Type B pancreatic cell (in vitro differentiated cells): ENCODE measurements around the gene ZCRB1. TPM values are rescaled to one million over a fixed set of nuclear protein-coding genes. Genes with fewer than 3 reads are reported as not detected.

Source experiments
- DNase-seq: peaks from one replicate; pipeline ENCODE4 v3.0.0; 2021; ENCODE audit warnings: mixed read lengths; ENCODE audit not compliant: unreplicated experiment; ENCODE audit errors: extremely low spot score
- H3K27ac Mint-ChIP-seq: 2 replicates; pipeline ENCODE4 v1.8.0; 2021; ENCODE audit warnings: mild to moderate bottlenecking, mixed read lengths
- H3K27me3 Mint-ChIP-seq: 2 replicates; pipeline ENCODE4 v1.8.0; 2021; ENCODE audit warnings: mixed read lengths
- H3K36me3 Mint-ChIP-seq: 2 replicates; pipeline ENCODE4 v1.8.0; 2021; ENCODE audit warnings: mixed read lengths
- H3K4me1 Mint-ChIP-seq: one replicate; pipeline ENCODE4 v1.8.0; 2021; ENCODE audit warnings: mixed read lengths; ENCODE audit not compliant: unreplicated experiment
- H3K4me3 Mint-ChIP-seq: 2 replicates; pipeline ENCODE4 v1.8.0; 2021; ENCODE audit warnings: mild to moderate bottlenecking, mixed read lengths
- H3K9me3 Mint-ChIP-seq: 2 replicates; pipeline ENCODE4 v1.8.0; 2021; ENCODE audit warnings: mixed read lengths
- total RNA-seq: library from RNA; stranded (reverse); gene quantifications from 2 replicates; pipeline ENCODE4 v1.2.1, GENCODE V29; 2021; ENCODE audit warnings: low replicate concordance
- TF ChIP-seq, protein P1 (sequence below): fragments of 200-600 bp; sonication (generic); conservative IDR thresholded peaks from 2 replicates; pipeline ENCODE4 v1.5.0; 2021; ENCODE audit warnings: antibody characterized with exemption, mild to moderate bottlenecking

Gene ZCRB1
- total RNA-seq, 1 donor from 2014 or later, result 45.1 TPM

DNA sequence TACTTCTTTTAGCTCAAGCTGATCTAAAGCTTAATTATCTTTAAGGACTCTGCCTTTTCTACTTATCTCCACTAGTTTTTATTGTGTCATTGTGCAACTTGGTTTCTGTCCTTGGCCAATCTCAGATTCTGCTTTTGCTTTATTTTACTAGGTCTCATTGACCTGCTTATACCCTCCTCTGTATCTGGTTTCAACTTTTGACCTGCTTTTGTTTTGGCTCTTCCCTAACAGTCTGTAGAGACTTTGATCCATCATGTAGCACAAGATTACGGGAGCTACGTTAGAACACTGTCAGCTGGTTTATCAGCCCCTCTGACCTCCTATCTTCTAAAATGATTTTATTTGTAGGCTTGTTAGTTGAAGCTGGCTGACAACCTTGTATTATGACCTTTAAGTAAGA, 43.6 kb downstream of the ZCRB1 start:
- H3K9me3 Mint-ChIP-seq, result no peaks in the 10 kb centered on the region
- H3K27me3 Mint-ChIP-seq, result no peaks in the 10 kb centered on the region
- no peaks in the 10 kb centered on the region for H3K36me3 Mint-ChIP-seq
- no peak for DNase-seq
- TF ChIP-seq, protein P1, sequence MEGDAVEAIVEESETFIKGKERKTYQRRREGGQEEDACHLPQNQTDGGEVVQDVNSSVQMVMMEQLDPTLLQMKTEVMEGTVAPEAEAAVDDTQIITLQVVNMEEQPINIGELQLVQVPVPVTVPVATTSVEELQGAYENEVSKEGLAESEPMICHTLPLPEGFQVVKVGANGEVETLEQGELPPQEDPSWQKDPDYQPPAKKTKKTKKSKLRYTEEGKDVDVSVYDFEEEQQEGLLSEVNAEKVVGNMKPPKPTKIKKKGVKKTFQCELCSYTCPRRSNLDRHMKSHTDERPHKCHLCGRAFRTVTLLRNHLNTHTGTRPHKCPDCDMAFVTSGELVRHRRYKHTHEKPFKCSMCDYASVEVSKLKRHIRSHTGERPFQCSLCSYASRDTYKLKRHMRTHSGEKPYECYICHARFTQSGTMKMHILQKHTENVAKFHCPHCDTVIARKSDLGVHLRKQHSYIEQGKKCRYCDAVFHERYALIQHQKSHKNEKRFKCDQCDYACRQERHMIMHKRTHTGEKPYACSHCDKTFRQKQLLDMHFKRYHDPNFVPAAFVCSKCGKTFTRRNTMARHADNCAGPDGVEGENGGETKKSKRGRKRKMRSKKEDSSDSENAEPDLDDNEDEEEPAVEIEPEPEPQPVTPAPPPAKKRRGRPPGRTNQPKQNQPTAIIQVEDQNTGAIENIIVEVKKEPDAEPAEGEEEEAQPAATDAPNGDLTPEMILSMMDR, result no peak
- no peak overlapping the region for H3K4me3 Mint-ChIP-seq
- no peak overlapping the region for H3K27ac Mint-ChIP-seq
- H3K4me1 Mint-ChIP-seq, result peaks cover 5% of the 10 kb centered on the region

DNA sequence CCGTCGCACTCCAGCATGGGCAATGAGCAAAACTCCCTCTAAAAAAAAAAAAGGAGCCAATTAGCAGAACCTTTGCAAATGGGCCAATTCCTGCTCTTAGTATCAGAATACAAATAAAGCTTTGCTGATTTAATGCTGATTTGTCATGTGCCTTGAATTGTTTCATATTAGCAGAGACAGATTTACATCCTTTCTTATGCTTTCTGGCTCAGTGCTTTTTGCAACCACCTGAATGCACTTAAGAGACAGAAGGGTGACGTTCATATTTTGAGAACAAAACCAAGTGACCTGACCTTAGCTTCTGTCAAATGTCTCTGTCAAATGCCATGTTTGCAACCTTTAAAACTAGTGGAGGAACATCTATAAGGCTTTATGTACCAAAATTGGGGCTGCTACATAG, 44.0 kb downstream of the ZCRB1 start:
- no peaks in the 10 kb centered on the region for H3K36me3 Mint-ChIP-seq
- H3K27me3 Mint-ChIP-seq, result no peaks in the 10 kb centered on the region
- H3K27ac Mint-ChIP-seq, result no peak overlapping the region
- TF ChIP-seq, protein P1, result no peak
- H3K9me3 Mint-ChIP-seq, result no peaks in the 10 kb centered on the region
- peaks cover 5% of the 10 kb centered on the region for H3K4me1 Mint-ChIP-seq
- H3K4me3 Mint-ChIP-seq, result no peak overlapping the region
- no peak for DNase-seq

DNA sequence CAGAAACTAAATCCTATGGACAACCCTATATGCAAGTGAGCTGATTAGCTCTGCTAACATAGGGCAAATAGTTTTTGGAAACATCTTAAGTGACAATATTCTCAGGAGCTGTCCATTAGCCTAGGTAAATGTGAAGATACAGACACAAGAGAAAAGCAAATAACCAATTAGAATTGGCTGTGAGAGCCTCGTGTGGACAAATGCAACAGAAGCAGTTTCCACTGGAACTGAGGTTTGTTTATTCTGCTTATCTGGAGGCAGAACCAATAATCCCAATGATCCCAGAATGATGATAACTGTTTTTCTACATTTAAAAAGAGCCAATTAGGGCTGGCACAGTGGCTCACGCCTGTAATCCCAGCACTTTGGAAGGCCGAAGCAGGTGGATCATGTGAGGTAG, 44.6 kb downstream of the ZCRB1 start:
- peaks cover 5% of the 10 kb centered on the region for H3K4me1 Mint-ChIP-seq
- no peak for DNase-seq
- H3K36me3 Mint-ChIP-seq, result no peaks in the 10 kb centered on the region
- H3K27ac Mint-ChIP-seq, result no peak overlapping the region
- no peak overlapping the region for H3K4me3 Mint-ChIP-seq
- no peaks in the 10 kb centered on the region for H3K27me3 Mint-ChIP-seq
- TF ChIP-seq, protein P1, result no peak
- no peaks in the 10 kb centered on the region for H3K9me3 Mint-ChIP-seq

GRCh38 chr12:42278128-42278510, 47.8 kb downstream of the ZCRB1 start:
- H3K27ac Mint-ChIP-seq, result no peak overlapping the region
- no peak for DNase-seq
- H3K9me3 Mint-ChIP-seq, result no peaks in the 10 kb centered on the region
- H3K4me1 Mint-ChIP-seq, result peaks cover 5% of the 10 kb centered on the region
- H3K27me3 Mint-ChIP-seq, result no peaks in the 10 kb centered on the region
- TF ChIP-seq, protein P1, result no peak
- no peaks in the 10 kb centered on the region for H3K36me3 Mint-ChIP-seq
- no peak overlapping the region for H3K4me3 Mint-ChIP-seq

GRCh38 chr12:42277396-42278127, 48.3 kb downstream of the ZCRB1 start:
- Mint-ChIP-seq H3K36me3 (no peaks in the 10 kb centered on the region), H3K4me3 (no peak overlapping the region), H3K9me3 (no peaks in the 10 kb centered on the region), H3K4me1 (peaks cover 5% of the 10 kb centered on the region), H3K27ac (no peak overlapping the region), H3K27me3 (no peaks in the 10 kb centered on the region)
- DNase-seq, result no peak
- TF ChIP-seq, protein P1, result no peak
